NCI-H1436 (cell line): ENCODE results near the gene ANKRD44.

Experiments used
- DNase-seq: peaks from one replicate; lab custom pipeline; 2025; lab: John Stamatoyannopoulos, UW

ANKRD44 gene

GRCh38 chr2:197176522-197176921 lies 134.1 kb downstream of the ANKRD44 start:
- no peak for DNase-seq

GRCh38 chr2:197174539-197175094 lies 136.0 kb downstream of the ANKRD44 start:
- DNase-seq: no peak

- no peak for DNase-seq
These were observed 139.0 kb downstream of the ANKRD44 start for GRCh38 chr2:197171582-197171981.

GRCh38 chr2:197170208-197170607 lies 140.4 kb downstream of the ANKRD44 start:
- DNase-seq: no peak

GRCh38 chr2:197168705-197169104 lies 141.9 kb downstream of the ANKRD44 start:
- DNase-seq: peak; percentile 48

GRCh38 chr2:197167608-197168314 lies 142.8 kb downstream of the ANKRD44 start:
- no peak for DNase-seq

- DNase-seq: no peak
These were observed 145.6 kb downstream of the ANKRD44 start for GRCh38 chr2:197165020-197165419.

- no peak for DNase-seq
These were observed 146.3 kb downstream of the ANKRD44 start for GRCh38 chr2:197164141-197164754.

GRCh38 chr2:197163712-197164140 lies 146.9 kb downstream of the ANKRD44 start:
- DNase-seq: no peak

- DNase-seq: no peak
These were observed 148.8 kb downstream of the ANKRD44 start for GRCh38 chr2:197161774-197162173.

- no peak for DNase-seq
These were observed 150.8 kb downstream of the ANKRD44 start for GRCh38 chr2:197159661-197160211.

GRCh38 chr2:197158591-197159550 lies 151.7 kb downstream of the ANKRD44 start:
- DNase-seq: no peak

GRCh38 chr2:197157879-197158537 lies 152.6 kb downstream of the ANKRD44 start:
- no peak for DNase-seq

GRCh38 chr2:197156771-197157170 lies 153.8 kb downstream of the ANKRD44 start:
- no peak for DNase-seq

- DNase-seq: no peak
These were observed 157.9 kb downstream of the ANKRD44 start for GRCh38 chr2:197152451-197153228.

GRCh38 chr2:197149546-197149945 lies 161.0 kb downstream of the ANKRD44 start:
- no peak for DNase-seq

GRCh38 chr2:197148401-197148800 lies 162.2 kb downstream of the ANKRD44 start:
- DNase-seq: no peak

GRCh38 chr2:197147942-197148341 lies 162.6 kb downstream of the ANKRD44 start:
- DNase-seq: no peak

GRCh38 chr2:197146995-197147394 lies 163.6 kb downstream of the ANKRD44 start:
- no peak for DNase-seq

GRCh38 chr2:197145471-197146056 lies 165.0 kb downstream of the ANKRD44 start:
- no peak for DNase-seq
